GM12864 (cell line): Measurements from ENCODE around the gene CMAS.

ENCODE experiments used
- DNase-seq: peaks from one replicate; pipeline ENCODE4 v3.0.0-alpha.2; 2011; ENCODE audit warnings: low read depth
- H3K4me3 ChIP-seq: 2 replicates; pipeline ENCODE4 v1.5.1; 2011; ENCODE audit warnings: mild to moderate bottlenecking, low read depth, low read length, control low read depth
- CTCF ChIP-seq: IDR thresholded peaks from 2 replicates; pipeline ENCODE4 v1.5.1; 2011; ENCODE audit warnings: low read depth, mild to moderate bottlenecking, moderate library complexity, low read length, control low read depth, inconsistent platforms; ENCODE audit errors: missing control alignments

Gene CMAS

GRCh38 chr12:22103418-22103817, 57.4 kb downstream of the CMAS start:
- DNase-seq: no peak

GRCh38 chr12:22105542-22105941, 59.5 kb downstream of the CMAS start:
- no peak for DNase-seq
- H3K4me3 ChIP-seq: no peak overlapping the region
- TF ChIP-seq CTCF: no peak

More at GRCh38 chr12:22103418-22103817, 57.4 kb downstream of the CMAS start:
- no peak for TF ChIP-seq CTCF
- H3K4me3 ChIP-seq: no peak overlapping the region

GRCh38 chr12:22110176-22110575, 64.2 kb downstream of the CMAS start:
- no peak overlapping the region for H3K4me3 ChIP-seq
- no peak for TF ChIP-seq CTCF
- no peak for DNase-seq
